Vagina (tissue), 2 donors: ENCODE data around the gene ZNF575.

Experiments used
- POLR2A ChIP-seq, 2 donors: fragments of 450-650 bp; IDR thresholded peaks; one replicate each; pipeline ENCODE4 v1.6.1; 2017; ENCODE audit warnings: antibody characterized with exemption in 2 of 2, mild to moderate bottlenecking in 2 of 2, moderate library complexity in 2 of 2
- POLR2AphosphoS5 ChIP-seq, 2 donors: sonication (generic); formaldehyde crosslinking; IDR thresholded peaks; one replicate each; pipeline ENCODE4 v1.9.0; 2017; ENCODE audit warnings: antibody characterized with exemption in 2 of 2, mild to moderate bottlenecking in 2 of 2, low read depth in 1 of 2; ENCODE audit not compliant: insufficient read depth in 1 of 2
- TF ChIP-seq, protein P1 (sequence below), 3 experiments: fragments of 450-650 bp in 2 of 3; fragments of 200-600 bp in 1 of 3; sonication (generic) in 1 of 3; IDR thresholded peaks; one replicate each; pipeline ENCODE4 v1.5.1; 2017 to 2019; ENCODE audit warnings: antibody characterized with exemption in 3 of 3, mild to moderate bottlenecking in 2 of 3, moderate library complexity in 2 of 3

- TF ChIP-seq, protein P1, sequence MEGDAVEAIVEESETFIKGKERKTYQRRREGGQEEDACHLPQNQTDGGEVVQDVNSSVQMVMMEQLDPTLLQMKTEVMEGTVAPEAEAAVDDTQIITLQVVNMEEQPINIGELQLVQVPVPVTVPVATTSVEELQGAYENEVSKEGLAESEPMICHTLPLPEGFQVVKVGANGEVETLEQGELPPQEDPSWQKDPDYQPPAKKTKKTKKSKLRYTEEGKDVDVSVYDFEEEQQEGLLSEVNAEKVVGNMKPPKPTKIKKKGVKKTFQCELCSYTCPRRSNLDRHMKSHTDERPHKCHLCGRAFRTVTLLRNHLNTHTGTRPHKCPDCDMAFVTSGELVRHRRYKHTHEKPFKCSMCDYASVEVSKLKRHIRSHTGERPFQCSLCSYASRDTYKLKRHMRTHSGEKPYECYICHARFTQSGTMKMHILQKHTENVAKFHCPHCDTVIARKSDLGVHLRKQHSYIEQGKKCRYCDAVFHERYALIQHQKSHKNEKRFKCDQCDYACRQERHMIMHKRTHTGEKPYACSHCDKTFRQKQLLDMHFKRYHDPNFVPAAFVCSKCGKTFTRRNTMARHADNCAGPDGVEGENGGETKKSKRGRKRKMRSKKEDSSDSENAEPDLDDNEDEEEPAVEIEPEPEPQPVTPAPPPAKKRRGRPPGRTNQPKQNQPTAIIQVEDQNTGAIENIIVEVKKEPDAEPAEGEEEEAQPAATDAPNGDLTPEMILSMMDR (IDR thresholded peaks at IDR 0.05) = no peak
- TF ChIP-seq POLR2AphosphoS5 (IDR thresholded peaks at IDR 0.05; ENCODE audit: insufficient read depth in 1 of 2, low read depth in 1 of 2) (no peak), POLR2A (IDR thresholded peaks at IDR 0.05) (no peak)
These were observed 27.7 kb downstream of the ZNF575 start for GRCh38 chr19:43560687-43561086.
